GM21423 (cell line): Measurements from ENCODE around the gene PGBD5.
"Not testable (repeated sequence)": the region's sequence is repeated elsewhere in the genome, so short reads cannot be mapped to it uniquely, and the experiment has no call there.

Experiments used
- ATAC-seq: cut with Tn5 transposase; IDR thresholded peaks from one replicate; pipeline ENCODE4 v1.9.1; 2021; ENCODE audit warnings: mild to moderate bottlenecking, moderate library complexity; ENCODE audit not compliant: unreplicated experiment

Gene PGBD5

DNA sequence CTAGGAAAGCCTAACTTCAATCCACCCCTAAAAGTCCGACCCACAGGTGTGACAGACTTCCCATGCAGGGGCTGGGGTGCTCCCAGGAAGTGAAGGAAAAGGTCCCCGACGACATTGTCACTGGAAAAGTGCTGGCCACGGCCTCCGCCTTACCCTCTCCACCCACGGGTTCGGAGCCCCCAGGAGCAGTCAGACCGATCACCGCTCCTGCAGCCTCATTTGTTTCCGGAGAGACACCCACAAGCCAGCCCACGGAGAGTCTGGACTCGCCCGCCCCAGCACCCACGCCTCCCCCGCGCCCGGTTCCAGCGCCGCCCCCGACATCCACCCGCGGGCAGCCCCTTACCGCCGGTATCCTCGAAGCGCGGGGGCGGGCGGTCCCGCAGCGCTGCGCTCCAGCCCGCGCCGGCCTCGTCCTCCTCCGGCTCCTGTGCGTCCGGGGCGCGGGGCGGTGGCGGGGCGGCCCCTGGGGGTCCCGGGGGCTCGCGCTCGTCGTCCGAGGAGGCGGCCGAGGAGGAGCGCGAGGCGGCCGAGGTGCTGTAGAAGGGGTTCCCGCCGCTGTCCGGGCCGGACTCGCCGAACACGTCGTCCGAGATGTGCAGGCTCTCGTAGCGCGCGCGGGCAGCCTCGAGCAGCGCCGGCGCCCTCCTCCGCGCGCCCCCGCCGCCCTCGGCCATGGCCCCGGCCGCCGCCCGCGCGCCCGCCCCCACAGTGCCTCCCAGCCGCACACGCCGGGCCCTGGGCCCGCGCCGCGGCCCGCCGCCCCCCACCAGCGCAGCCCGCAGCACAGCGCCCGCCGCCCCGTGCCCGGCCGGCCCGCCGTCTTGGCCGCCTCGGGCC, 660 bp downstream of the PGBD5 start:
- ATAC-seq, result no peak

DNA sequence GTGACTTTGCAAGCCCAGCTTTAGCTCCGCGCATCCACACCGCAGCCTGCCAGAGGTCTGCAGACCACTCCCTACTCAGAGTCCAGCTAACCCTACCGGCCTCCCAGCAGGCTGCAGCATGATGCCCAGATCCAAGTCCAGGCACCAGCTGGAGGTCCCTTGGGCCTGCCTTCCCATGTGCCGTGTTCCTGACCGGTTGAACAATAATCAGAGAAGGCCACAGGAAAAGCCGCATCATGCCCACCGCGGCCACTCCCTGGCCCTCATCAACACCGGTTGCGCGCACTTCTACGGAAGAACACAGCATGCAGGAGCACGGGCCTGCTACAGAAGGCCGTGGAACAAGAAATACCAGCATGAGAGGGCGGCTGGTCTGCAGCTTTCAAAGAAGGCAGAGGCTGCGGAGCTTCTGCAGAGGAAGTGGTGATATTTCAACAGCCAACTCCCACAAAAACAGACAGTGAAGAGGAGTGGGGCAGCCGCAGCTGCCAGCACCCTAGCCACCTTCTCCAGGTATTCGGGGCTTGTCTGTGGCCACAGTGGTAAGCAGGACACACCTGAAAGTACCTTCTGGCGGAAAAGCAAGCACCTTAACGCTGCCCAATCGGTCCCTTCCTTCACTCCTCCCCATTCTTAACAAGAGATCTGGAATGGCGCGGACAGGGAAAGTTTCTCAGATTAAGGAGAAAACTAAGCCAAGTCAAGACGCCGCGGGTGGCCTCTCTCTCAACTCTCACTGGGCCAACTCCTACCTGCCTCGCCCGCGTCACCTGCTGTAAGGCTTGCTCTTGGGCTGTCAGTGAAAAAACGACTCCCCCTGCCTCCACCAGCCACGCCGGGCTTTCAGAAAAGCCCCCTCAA, 1.5 kb downstream of the PGBD5 start:
- ATAC-seq, result no peak

DNA sequence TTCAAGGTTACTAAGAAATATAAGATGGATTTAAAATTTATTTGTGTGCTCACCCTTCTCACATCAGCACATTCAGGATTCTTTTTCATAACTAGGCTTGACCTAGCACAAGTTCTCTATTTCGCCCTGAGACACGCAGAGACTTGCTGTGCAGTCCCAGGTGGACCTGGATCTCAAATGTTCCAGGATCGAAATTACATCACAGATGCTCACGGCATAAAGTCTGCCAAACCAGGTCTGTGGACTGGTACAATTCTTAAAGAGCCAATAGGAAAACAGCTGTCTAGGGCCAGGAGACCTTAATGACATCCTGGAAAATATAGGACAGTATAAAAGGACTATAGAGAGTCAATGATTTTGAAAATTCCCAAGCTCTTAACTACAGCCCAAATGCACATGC, 2.2 kb downstream of the PGBD5 start:
- ATAC-seq, result no peak

DNA sequence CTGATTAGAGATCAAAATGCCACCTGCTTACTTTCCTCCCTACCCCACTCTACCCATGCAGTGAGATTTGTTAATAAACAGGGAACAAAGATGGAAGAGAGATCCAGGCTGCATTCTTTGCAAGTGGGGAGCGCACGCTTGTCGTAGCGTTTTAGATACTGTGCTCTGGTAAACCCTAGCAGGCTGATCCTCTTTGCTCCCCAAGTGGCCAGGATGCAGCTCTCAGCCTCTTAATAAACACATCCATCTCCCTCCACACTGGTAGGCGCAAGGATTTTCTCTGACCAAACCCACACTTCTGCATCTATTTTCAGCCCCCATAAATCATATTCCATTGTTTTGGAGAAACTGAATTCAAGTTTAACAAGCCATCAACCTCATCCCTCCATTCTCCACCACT, 2.9 kb downstream of the PGBD5 start:
- ATAC-seq, result no peak

DNA sequence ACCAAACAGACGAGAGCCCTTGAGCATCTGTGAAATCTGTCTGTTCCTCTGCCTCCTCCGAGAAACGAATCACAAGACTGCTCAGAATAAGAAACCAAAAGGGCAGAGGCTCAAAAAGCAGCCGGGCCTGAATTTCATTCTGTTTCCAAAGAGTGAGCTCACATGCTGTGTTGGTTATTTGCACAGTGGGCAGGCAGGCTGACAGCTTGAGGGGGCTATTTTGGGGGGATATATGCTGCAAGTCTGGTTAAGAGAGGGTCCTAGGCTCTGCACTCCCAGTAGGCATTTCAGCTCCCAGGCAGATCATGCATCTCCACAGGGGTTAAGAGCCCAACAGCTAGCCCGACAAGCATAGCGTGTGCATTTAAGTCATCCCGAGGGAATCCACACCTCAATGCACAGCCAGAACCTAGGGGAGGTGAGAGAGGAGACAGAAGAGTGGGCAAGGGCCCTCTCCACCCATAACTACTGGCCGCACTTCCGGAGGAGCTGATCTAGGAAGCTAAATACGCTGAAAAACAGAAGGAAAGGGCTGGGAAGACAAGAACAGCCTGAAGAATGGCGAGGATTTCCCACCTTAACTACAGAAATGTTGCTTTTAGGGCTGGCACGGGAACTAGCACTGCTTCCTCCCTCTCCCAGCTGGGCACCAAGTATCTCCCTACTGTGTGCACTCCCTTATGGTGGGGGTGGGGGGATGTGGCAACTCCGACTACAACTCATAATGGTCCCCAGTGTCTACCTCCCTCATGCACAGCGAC, 3.7 kb downstream of the PGBD5 start:
- no peak for ATAC-seq

DNA sequence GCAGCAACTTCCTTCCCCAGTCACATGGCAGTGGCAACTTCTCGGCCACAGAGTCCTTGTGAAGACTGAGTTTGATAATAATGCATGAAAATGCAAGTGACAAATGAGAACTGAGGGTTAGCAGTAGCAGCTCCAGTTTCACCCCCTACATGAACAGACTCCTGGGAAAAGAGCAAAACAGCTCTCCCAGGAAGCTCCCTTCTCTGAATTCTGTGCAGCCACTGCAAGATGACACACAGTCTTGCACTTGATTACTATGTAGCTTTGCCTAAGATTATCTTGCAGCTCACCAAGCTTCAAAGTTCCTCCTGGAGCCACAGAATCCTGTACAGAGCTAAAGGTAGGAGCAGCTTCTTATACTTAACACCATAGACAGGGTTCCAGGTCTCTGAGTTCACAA, 4.7 kb downstream of the PGBD5 start:
- ATAC-seq, result no peak

DNA sequence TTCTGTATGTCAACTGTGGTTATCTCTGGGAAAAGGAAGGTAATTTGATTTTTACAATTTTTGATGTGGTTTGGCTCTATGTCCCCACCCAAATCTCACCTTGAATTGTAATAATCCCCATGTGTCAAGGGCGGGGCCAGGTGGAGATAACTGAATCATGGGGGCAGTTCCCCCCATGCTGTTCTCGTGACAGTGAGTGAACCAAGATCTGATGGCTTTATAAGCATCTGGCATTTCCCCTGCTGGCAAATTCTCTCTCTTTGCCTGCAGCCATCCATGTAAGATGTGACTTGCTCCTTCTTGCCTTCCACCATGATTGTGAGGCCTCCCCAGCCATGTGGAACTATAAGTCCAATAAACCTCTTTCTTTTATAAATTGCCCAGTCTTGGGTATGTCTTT, 5.8 kb downstream of the PGBD5 start:
- not testable (repeated sequence) for ATAC-seq

DNA sequence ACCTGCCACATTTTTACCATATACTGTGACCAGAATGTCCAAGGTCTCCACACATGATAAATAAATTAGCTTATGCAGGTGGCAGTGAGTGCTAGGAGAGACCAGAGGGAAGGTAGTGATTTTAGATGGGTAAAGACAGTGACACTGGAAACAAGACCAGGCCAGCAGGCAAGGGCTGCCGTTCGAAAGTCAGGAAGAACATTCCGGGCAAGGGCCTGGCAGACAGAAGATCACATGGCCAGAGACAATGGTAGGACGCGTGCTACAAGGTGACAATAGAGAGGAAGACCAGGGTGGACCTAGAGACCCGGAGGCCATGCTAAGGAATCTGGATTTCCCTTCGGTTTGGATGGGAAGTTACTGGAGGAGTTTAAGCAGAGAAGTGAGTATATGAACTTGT, 9.7 kb downstream of the PGBD5 start:
- ATAC-seq, result no peak

DNA sequence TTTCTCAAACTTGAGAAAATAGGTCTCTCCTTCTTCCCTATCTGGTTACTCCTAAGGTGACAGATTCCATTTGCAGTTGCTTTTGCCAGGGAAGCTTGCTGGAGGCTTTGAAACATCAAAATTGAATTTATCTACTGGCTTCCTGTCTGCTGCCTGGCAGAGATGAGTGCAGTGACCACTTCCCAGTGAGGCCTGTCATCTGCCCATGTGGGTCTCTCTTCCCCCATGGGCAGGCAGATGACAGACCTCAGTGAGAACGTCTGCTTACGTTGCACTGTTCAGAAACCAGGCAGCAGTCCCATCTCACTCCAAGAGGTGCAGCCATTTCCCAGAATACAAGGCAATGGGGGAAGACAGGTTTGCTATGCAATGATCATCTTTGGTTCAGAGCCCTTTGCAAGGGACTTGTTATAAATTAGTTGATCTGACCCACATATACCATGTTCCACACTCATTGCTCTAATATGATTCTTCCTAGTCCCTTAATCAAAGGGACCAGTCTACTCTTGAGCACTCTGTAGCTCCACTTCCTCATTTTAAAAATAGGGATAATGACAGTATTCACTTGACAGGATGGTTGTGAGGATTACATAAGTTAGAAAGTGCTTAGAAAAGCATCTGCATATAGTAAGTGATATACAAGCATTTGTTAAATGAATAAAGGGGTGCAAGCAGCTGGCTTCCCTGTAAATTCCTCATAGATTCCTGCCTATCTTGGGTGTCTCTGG, 10.6 kb downstream of the PGBD5 start:
- no peak for ATAC-seq

DNA sequence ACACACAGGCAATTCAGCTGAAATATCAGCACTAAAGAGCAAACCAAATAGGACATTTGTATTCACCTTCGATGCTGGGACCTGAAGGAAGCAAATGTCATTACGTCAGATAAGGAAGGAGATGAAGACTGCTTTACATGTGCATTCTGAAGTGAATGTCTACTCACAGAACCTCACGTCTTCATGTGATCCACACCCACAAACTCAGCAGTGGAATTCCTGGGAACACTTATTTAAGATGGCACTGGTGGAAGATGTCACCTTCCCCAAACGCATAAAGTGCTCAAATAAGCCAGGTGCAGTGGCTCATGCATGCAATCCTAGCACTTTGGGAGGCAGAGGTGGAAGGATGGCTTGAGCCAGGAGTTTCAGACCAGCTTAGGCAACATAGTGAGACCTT, 11.4 kb downstream of the PGBD5 start:
- no peak for ATAC-seq

DNA sequence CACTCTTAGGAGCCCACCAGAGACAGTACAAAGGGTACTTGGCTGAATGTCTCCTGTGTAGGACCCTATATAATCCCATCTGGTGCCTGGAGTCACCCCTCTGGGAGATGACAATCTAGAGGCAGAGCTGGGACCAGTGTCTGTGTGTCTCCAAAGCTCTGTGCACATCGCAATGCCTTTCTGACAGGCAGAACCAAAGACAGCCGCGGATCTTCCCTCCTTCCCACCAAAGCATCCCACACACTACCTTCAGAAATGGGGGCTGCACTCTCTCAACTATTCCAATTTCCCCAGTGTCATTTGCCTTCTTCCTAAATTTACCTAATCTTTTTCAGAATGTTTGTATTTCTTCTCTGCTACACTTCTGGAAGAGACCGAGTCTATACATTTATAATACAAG, 12.0 kb downstream of the PGBD5 start:
- ATAC-seq, result no peak

DNA sequence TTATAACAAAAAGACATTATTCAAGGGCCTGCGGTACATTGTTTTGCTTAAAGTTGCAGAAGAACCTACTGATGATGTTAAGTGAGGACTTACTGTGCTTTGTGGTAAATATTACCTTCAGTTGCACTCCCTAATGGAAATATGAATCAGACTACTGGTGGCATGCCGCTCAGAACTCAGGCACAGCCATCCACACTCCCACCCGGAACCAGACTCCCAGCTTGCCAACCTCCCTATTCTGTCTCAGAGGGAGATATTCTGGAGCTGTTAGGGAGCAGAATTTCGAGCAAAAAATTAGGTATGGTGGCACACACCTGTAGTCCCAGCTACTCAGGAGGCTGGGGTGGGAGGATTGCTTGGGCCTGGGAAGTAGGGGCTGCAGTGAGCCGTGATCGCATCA, 13.1 kb downstream of the PGBD5 start:
- no peak for ATAC-seq

DNA sequence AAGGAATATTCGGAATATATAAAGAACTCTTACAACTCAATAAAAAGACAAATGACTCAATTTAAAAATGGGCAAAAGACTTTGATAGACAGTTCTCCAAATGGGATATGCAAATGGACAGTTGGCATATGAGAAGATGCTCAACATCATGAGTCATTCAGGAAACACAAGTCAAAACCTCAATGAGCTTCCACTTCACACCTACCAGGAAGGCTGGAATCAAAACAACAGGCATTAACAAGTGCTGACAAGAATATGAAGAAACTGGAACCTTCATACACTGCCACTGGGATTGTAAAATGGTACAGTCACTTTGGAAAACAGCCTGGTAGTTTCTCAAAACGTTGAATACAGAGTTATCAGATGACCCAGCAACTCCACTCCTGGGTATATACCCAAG, 17.2 kb downstream of the PGBD5 start:
- ATAC-seq, result no peak

DNA sequence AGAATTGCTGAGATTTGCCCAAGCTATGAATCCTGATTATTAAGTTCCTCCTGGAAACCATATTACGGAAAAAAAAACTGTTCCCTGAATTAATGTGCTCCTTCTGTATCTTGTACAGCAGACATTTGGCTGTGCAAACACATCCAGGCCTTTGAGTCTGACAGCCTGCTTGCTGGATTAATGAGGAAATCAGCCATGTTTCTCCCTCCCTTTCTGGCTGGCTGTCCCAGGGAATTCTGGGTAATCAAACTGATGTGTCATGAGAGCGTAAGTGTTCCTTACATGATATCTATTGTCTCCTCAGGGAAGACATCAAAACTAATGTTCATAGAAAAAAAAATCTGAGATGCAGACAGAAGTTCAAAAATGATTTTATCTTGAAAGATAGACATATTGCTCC, 18.8 kb downstream of the PGBD5 start:
- no peak for ATAC-seq

DNA sequence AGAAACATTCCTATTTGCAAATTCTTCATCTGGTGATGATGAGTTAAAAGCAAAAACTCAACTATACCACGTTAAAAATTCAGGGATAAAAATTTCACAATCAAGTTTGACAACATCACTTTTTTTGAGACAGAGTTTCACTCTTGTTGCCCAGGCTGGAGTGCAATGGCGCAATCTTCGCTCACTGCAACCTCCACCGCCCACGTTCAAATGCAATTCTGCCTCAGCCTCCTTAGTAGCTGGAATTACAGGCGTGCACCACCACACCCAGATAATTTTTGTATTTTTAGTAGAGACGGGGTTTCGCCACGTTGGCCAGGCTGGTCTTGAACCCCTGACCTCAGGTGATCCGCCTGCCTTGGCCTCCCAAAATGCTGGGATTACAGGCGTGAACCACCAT, 19.4 kb downstream of the PGBD5 start:
- not testable (repeated sequence) for ATAC-seq

DNA sequence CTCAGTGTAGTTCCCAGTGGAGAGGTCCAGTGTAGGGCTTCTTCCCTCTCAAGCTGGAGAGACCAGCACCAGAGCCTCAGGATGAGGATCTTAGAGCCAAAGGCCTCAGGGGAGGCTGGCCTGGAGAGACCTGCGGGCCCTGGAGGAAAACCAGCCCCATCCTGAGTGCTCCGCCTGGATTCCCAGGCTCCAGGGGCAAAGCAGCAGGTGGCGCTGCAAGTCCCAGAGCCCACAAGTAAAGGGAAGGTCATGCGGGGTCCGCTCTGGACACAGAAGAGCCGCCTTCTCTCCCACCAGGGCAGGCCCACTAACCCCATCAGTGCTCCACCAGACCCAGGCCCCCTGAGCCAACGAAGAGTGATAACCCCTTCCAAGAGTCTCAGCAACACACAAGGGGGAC, 22.7 kb downstream of the PGBD5 start:
- ATAC-seq, result no peak

DNA sequence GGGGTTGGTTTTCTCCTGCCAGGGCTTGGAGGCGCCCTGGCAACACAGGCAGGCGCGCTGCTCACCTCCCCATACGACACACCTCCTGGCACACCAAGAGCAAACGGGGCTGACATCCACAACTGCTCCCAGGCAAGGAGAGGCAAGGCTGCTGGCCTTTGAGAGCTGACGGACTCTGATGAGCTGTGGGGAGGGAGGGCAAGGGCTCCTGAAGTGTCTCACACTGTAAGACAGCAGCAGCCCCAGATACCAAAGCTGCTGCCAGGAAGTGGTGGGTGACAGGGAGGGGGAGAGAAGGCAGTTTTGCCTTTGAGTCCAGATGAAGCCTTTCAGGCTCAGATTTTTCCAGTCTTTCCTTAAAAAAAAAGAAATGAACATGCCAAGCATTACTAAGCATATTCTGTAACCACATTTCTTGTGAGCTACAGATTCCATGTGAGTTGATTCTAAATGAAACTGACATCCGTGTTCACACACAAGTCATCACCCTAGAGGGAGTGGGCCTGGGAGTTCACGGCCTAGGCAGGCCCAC, 24.3 kb downstream of the PGBD5 start:
- ATAC-seq, result no peak

DNA sequence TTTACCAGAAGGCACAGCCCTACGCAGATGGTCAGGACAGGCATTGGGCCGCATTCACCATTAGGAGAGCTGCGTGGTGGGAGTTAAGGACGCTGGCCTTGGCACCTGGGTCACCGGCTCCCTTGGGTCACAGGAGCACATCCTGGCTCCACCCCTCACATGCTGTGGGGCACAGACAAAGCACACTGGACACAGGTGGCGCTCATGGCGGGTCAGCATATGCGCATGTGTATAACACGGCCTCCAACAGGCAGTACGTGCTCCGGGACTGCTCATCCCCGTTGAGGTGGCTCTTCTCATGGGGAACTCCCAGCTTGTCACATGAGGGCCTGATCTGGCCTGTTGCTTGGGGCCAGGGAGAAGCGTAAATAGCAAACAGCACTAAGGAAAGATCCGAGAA, 25.0 kb downstream of the PGBD5 start:
- ATAC-seq, result no peak

DNA sequence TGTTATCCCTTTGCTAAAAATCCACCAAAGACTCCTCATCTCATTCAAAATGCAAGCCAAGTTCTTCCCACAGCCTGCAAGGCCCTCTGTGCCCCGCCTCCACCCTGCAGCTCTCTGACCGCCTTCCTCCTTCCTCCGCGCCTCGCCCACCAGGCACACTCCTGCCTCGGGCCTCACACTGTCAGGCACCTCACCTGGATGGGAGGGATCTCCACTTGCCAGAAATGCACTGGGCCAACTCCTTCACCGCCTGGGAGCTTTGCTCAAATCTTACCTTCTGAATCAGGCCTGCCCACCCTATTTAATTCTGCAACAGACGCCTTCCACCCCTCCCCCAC, 26.2 kb downstream of the PGBD5 start:
- no peak for ATAC-seq

DNA sequence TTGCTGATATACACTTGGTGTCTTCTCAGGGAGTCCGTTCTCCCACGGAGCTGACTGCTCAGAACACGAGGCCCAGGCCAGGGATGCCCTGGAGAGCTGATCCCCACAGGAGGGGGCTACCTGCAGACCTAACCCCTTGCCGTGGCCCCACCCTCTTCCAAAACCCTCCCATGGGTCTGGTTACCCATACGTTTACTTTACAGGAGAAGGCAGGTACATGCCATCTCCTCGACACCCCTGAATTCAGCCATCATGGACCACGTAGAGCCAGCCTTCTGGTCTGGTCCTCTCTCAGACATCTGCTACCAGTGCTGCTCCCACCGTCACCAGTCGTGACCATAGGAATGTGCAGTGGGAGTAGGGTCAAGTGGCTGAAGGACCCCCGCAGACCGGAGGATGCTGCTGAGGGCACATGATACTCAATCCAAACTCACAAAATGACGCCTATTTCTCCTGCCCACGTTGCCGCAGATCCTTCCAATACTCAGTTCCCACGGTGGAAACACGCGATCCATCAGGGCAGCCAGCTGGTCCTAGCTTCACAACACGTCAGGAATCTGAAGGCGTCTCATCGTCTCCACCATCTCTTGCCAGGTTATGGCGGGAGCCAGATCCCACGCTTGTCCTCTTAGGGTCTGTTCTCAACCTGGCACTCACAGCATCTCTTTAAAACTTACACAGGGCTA, 26.7 kb downstream of the PGBD5 start:
- ATAC-seq, result no peak
